Endothelial cell of umbilical vein (primary cell): ENCODE measurements around the gene LDLRAD4. TPM values are rescaled to one million over a fixed set of nuclear protein-coding genes. Genes with fewer than 3 reads are reported as not detected.

Source experiments
- BruUV-seq: library from RNA; stranded (reverse); fragments of 400-500 nt; replicated peaks from 2 replicates; lab custom pipeline; 2021; lab: Mats Ljungman, UMichigan
- CTCF ChIA-PET: fragments of 300-600, 350-600 bp; sonication (Branson Sonifier 250); formaldehyde crosslinking; loops from one replicate; lab custom pipeline; 2021; ENCODE audit warnings: antibody characterized with exemption, inconsistent platforms; lab: Charles Lee
- POLR2A ChIA-PET: fragments of 300-600, 350-600 bp; sonication (Branson Sonifier 250); formaldehyde crosslinking; loops from one replicate; lab custom pipeline; 2021; ENCODE audit warnings: antibody characterized with exemption, inconsistent platforms; lab: Charles Lee
- DNase-seq: peaks from one replicate; pipeline ENCODE4 v3.0.0-alpha.2; 2011; ENCODE audit warnings: low read depth, low spot score
- FAIRE-seq: peaks from 2 replicates; lab custom pipeline; 2011; peaks lifted over from hg19 to GRCh38; lab: Jason Lieb, UNC
- H2AFZ ChIP-seq: 2 replicates; pipeline ENCODE4 v1.6.0; 2012; ENCODE audit warnings: low read depth, low read length, control low read depth, inconsistent platforms
- H3K27ac ChIP-seq: 2 replicates; pipeline ENCODE4 v1.5.1; 2011; ENCODE audit warnings: low read depth, mild to moderate bottlenecking, control low read depth, low read length, moderate library complexity; ENCODE audit not compliant: insufficient read depth
- H3K27me3 ChIP-seq, 2 experiments: 2 replicates each; pipeline versions ENCODE4 v1.6.0 to v1.6.1; 2011; ENCODE audit warnings: low read length in 2 of 2, mixed read lengths in 1 of 2; ENCODE audit not compliant: control insufficient read depth in 2 of 2, insufficient read depth in 2 of 2
- H3K36me3 ChIP-seq, 2 experiments: 2 replicates in 1 of 2; 3 replicates in 1 of 2; pipeline ENCODE4 v1.5.1; 2011; ENCODE audit warnings: low read length in 2 of 2, mild to moderate bottlenecking in 1 of 2, moderate library complexity in 1 of 2; ENCODE audit not compliant: control insufficient read depth in 2 of 2, insufficient read depth in 2 of 2; ENCODE audit errors: extremely low read depth in 1 of 2
- H3K4me1 ChIP-seq: 3 replicates; pipeline ENCODE4 v1.5.1; 2011; ENCODE audit warnings: mild to moderate bottlenecking, low read length; ENCODE audit not compliant: control insufficient read depth, insufficient read depth; ENCODE audit errors: extremely low read depth
- H3K4me2 ChIP-seq: 2 replicates; pipeline ENCODE4 v1.6.1; 2011; ENCODE audit warnings: low read length, control low read depth, mixed read lengths; ENCODE audit not compliant: insufficient read depth
- H3K4me3 ChIP-seq, 3 experiments: fragments of 200-600 bp in 1 of 3; sonication (generic), shearing (Covaris generic) in 1 of 3; replicated peaks in 1 of 3; 2 replicates each; pipeline ENCODE4 v1.5.1; 2011 to 2016; ENCODE audit warnings: control low read depth in 3 of 3, low read length in 3 of 3, mild to moderate bottlenecking in 2 of 3, inconsistent platforms in 1 of 3, low read depth in 1 of 3, moderate library complexity in 1 of 3; ENCODE audit not compliant: insufficient read depth in 1 of 3
- H3K79me2 ChIP-seq: 2 replicates; pipeline ENCODE4 v1.6.0; 2012; ENCODE audit warnings: low read length, inconsistent platforms; ENCODE audit not compliant: control insufficient read depth, insufficient read depth
- H3K9ac ChIP-seq: replicated peaks from 2 replicates; pipeline ENCODE3; 2011; ENCODE audit warnings: low read length, control low read depth; ENCODE audit not compliant: insufficient read depth; ENCODE audit errors: extremely low read depth
- H3K9me1 ChIP-seq: replicated peaks from 3 replicates; pipeline ENCODE4 v1.6.0; 2011; ENCODE audit warnings: mild to moderate bottlenecking, low read length; ENCODE audit not compliant: control insufficient read depth, insufficient read depth; ENCODE audit errors: extremely low read depth
- H3K9me3 ChIP-seq: replicated peaks from 2 replicates; pipeline ENCODE4 v1.5.1; 2012; ENCODE audit warnings: low read length, inconsistent platforms; ENCODE audit not compliant: control insufficient read depth, insufficient read depth
- H4K20me1 ChIP-seq: replicated peaks from 2 replicates; pipeline ENCODE3; 2011; ENCODE audit warnings: mild to moderate bottlenecking, low read length; ENCODE audit not compliant: control insufficient read depth, insufficient read depth; ENCODE audit errors: extremely low read depth
- CTCF ChIP-seq, 2 donors: IDR thresholded peaks; 1 replicate in 1 of 2; 2 replicates in 1 of 2; pipeline ENCODE4 v1.5.1; 2011; ENCODE audit warnings: low read length in 2 of 2, mild to moderate bottlenecking in 2 of 2, moderate library complexity in 2 of 2, control low read depth in 1 of 2, inconsistent platforms in 1 of 2, low read depth in 1 of 2; ENCODE audit not compliant: insufficient read depth in 1 of 2; ENCODE audit errors: extremely low read depth in 1 of 2
- EZH2 ChIP-seq: IDR thresholded peaks from 2 replicates; pipeline ENCODE4 v1.6.1; 2012; ENCODE audit warnings: borderline replicate concordance, low read depth, mild to moderate bottlenecking, moderate library complexity, low read length, inconsistent platforms; ENCODE audit not compliant: severe bottlenecking
- FOS ChIP-seq: IDR thresholded peaks from 2 replicates; pipeline ENCODE4 v1.6.1; 2011; ENCODE audit warnings: mild to moderate bottlenecking, low read length, moderate library complexity, borderline replicate concordance; ENCODE audit not compliant: insufficient read depth
- GATA2 ChIP-seq: IDR thresholded peaks from 2 replicates; pipeline ENCODE4 v1.7.0; 2011; ENCODE audit warnings: low read depth, mild to moderate bottlenecking, moderate library complexity, mixed read lengths, low read length; ENCODE audit not compliant: insufficient read length, insufficient read depth
- JUN ChIP-seq: IDR thresholded peaks from 2 replicates; pipeline ENCODE4 v1.6.1; 2011; ENCODE audit warnings: borderline replicate concordance, low read depth; ENCODE audit not compliant: insufficient read length, insufficient read depth
- MAX ChIP-seq: IDR thresholded peaks from 2 replicates; pipeline ENCODE4 v1.6.1; 2011; ENCODE audit not compliant: insufficient read depth, insufficient read length
- MYC ChIP-seq: IDR thresholded peaks from one replicate; pipeline ENCODE4 v1.6.1; 2011; ENCODE audit warnings: mild to moderate bottlenecking, low read depth, low read length
- POLR2A ChIP-seq: IDR thresholded peaks from 2 replicates; pipeline ENCODE4 v1.6.1; 2012; ENCODE audit warnings: low read depth, mild to moderate bottlenecking, control low read depth, low read length
- POLR2AphosphoS5 ChIP-seq: IDR thresholded peaks from 2 replicates; pipeline ENCODE4 v1.6.1; 2012; ENCODE audit warnings: low read depth, mild to moderate bottlenecking, control low read depth, low read length, moderate library complexity; ENCODE audit not compliant: insufficient read depth
- dilution Hi-C: fragments of 300-500 bp; cut with MboI; formaldehyde crosslinking; loops from one replicate; pipeline ENCODE4 v1.15.0; 2019; ENCODE audit warnings: low sequenced_read_pairs; ENCODE audit not compliant: extremely low pct_ligation_motif_present
- intact Hi-C: fragments of 100-400 bp; cut with micrococcal nuclease; formaldehyde crosslinking; loops from one replicate; pipeline ENCODE4 v1.10.0; 2022
- polyA plus RNA-seq, 4 experiments: library from polyadenylated mRNA; depleted of rRNA in 3 of 4; stranded (reverse) in 3 of 4; unstranded in 1 of 4; fragments of >200 nt; gene quantifications; 2 replicates each; pipeline versions ENCODE4 v1.2.1 to v1.2.3, GENCODE V29; 2011 to 2012; ENCODE audit warnings: missing spikeins in 1 of 4
- total RNA-seq: library from RNA; stranded (reverse); gene quantifications from 2 replicates; pipeline ENCODE4 v1.2.3, GENCODE V29; 2021

Gene LDLRAD4
- total and polyA plus RNA-seq, 2 donors (not counting 3 experiments of a cell fraction or from before 2014, with no cell fraction given): 5.2 to 6.5 TPM

- DNase-seq (no peak), FAIRE-seq (no peak)
- no peaks in the 10 kb centered on the region for H3K9me3 ChIP-seq
- no peaks in the 10 kb centered on the region for H3K36me3 ChIP-seq
- no peaks in the 10 kb centered on the region for H3K4me1 ChIP-seq
- H3K9me1 ChIP-seq: no peaks in the 10 kb centered on the region
- H3K4me3 ChIP-seq: no peak overlapping the region
- dilution Hi-C loops (no loop called here), intact Hi-C loops (no loop called here)
- TF ChIP-seq GATA2 (no peak), POLR2A (no peak), POLR2AphosphoS5 (no peak), CTCF (IDR thresholded peaks at IDR 0.05; ENCODE audit: extremely low read depth in 1 of 2, insufficient read depth in 1 of 2, low read depth in 1 of 2, low read length in 2 of 2) (no peak), MAX (no peak), MYC (no peak), JUN (no peak), EZH2 (no peak), FOS (no peak)
- no peaks in the 10 kb centered on the region for H3K79me2 ChIP-seq
- CTCF ChIA-PET: interaction anchor here (0.5 kb wide), 1 partner anchor 1594 kb away, joined by 3 read pairs; no protein-coding TSS in a partner anchor
- no peak overlapping the region for H2AFZ ChIP-seq
- H4K20me1 ChIP-seq: no peaks in the 10 kb centered on the region
- POLR2A ChIA-PET: no interaction called here
- H3K27me3 ChIP-seq: no peaks in the 10 kb centered on the region
- BruUV-seq: no TSS peak
- H3K9ac ChIP-seq: no peak overlapping the region
- no peak overlapping the region for H3K27ac ChIP-seq
- no peak overlapping the region for H3K4me2 ChIP-seq
Observed at GRCh38 chr18:13400636-13401315, 182.2 kb downstream of the LDLRAD4 start.
